Activated CD8-positive, alpha-beta T cell treated with anti-CD3 and anti-CD28 coated beads for 36 hours (primary cell): ENCODE results near the gene CPA1. TPM values are rescaled to one million over a fixed set of nuclear protein-coding genes. Genes with fewer than 3 reads are reported as not detected.

Source experiments
- ATAC-seq: fragments of 200-7000 bp; cut with Tn5 transposase; one replicate; pipeline ENCODE4 v1.10.0; 2021; ENCODE audit warnings: mild to moderate bottlenecking, moderate library complexity
- CTCF ChIA-PET: fragments of 350-600 bp; sonication (Branson Sonifier 250); formaldehyde crosslinking; loops from one replicate; lab custom pipeline; 2021; ENCODE audit warnings: antibody characterized with exemption; lab: Charles Lee
- POLR2A ChIA-PET: fragments of 350-600 bp; sonication (Branson Sonifier 250); formaldehyde crosslinking; loops from one replicate; lab custom pipeline; 2021; ENCODE audit warnings: antibody characterized with exemption; lab: Charles Lee
- DNase-seq: peaks from one replicate; pipeline ENCODE4 v3.0.0-alpha.2; 2020
- H3K27ac Mint-ChIP-seq: one replicate; pipeline ENCODE4 v1.8.0; 2021; ENCODE audit warnings: mild to moderate bottlenecking, mixed read lengths
- H3K27me3 Mint-ChIP-seq: one replicate; pipeline ENCODE4 v1.8.0; 2021; ENCODE audit warnings: mixed read lengths
- H3K36me3 Mint-ChIP-seq: one replicate; pipeline ENCODE4 v1.8.0; 2021; ENCODE audit warnings: low read depth, mixed read lengths
- H3K4me1 Mint-ChIP-seq: one replicate; pipeline ENCODE4 v1.8.0; 2021; ENCODE audit warnings: low read depth, mixed read lengths
- H3K4me3 Mint-ChIP-seq: one replicate; pipeline ENCODE4 v1.8.0; 2021; ENCODE audit warnings: mild to moderate bottlenecking, moderate library complexity, mixed read lengths
- H3K9me3 Mint-ChIP-seq: one replicate; pipeline ENCODE4 v1.8.0; 2021; ENCODE audit warnings: mixed read lengths
- intact Hi-C: fragments of 100-400 bp; cut with micrococcal nuclease; formaldehyde crosslinking; loops from one replicate; pipeline ENCODE4 v1.10.0; 2022
- total RNA-seq, 2 experiments: library from RNA; stranded (reverse); gene quantifications; one replicate each; pipeline ENCODE4 v1.2.3, GENCODE V29; 2021
- TF ChIP-seq, protein P1 (sequence below): fragments of 200-600 bp; IDR thresholded peaks from one replicate; pipeline ENCODE4 v1.8.0; 2022; ENCODE audit warnings: antibody characterized with exemption, mild to moderate bottlenecking

CPA1 gene
- total RNA-seq, 2 experiments from 2014 or later = not detected

DNA sequence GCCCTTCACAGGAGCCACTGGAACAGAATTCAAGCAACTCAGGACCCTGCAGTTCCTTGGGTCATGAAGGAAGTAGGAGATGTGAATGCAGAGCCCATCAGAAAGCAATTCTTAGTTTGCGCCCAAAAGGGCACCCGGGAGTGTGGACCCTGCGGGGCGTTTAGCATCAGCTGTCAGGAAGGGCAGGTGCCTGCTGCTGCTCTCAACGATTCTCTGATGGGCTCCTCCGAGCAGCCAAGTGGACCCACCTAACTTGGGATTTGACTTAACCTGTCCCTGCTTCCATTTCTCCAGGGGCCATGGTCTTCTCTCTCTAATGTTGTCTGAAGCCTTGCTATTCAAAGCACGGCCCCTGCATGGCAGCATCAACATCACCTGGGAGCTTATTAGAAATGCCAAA is 18.6 kb upstream of the CPA1 start:
- H3K4me1 Mint-ChIP-seq = peaks cover 10% of the 10 kb centered on the region
- H3K27me3 Mint-ChIP-seq = no peaks in the 10 kb centered on the region
- no peaks in the 10 kb centered on the region for H3K36me3 Mint-ChIP-seq
- H3K4me3 Mint-ChIP-seq = no peak overlapping the region
- no peak overlapping the region for H3K27ac Mint-ChIP-seq
- TF ChIP-seq, protein P1, sequence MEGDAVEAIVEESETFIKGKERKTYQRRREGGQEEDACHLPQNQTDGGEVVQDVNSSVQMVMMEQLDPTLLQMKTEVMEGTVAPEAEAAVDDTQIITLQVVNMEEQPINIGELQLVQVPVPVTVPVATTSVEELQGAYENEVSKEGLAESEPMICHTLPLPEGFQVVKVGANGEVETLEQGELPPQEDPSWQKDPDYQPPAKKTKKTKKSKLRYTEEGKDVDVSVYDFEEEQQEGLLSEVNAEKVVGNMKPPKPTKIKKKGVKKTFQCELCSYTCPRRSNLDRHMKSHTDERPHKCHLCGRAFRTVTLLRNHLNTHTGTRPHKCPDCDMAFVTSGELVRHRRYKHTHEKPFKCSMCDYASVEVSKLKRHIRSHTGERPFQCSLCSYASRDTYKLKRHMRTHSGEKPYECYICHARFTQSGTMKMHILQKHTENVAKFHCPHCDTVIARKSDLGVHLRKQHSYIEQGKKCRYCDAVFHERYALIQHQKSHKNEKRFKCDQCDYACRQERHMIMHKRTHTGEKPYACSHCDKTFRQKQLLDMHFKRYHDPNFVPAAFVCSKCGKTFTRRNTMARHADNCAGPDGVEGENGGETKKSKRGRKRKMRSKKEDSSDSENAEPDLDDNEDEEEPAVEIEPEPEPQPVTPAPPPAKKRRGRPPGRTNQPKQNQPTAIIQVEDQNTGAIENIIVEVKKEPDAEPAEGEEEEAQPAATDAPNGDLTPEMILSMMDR = no peak
- H3K9me3 Mint-ChIP-seq = peaks cover 13% of the 10 kb centered on the region
- DNase-seq (no peak), ATAC-seq (no peak)
- ChIA-PET CTCF (no interaction called here), POLR2A (no interaction called here)
- intact Hi-C loops = no loop called here

DNA sequence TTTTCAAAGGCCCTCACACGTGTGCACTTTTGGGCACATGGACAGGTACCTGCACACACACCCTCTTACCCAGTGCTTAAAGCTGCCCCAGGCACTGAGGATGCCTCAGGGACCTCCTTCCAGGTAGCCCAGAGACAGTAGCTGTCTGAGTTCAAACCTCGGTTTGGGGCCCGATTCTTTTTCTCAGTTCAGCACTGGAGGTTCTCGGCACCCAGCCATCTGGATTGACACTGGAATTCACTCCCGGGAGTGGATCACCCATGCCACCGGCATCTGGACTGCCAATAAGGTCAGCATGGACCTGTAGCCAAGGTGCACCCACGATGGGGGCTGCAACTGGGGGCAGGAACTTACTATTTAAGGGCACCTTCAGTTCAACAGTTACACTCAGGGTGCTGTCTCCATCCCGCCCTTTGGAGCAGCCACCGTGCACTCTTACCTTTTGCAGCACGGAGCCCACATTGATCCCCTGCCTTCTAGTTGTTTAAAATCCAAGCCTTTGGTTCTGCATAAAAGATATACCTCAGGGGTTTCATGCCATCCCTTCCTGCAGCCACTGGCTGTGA is 18.0 kb upstream of the CPA1 start:
- no peak overlapping the region for H3K27ac Mint-ChIP-seq

DNA sequence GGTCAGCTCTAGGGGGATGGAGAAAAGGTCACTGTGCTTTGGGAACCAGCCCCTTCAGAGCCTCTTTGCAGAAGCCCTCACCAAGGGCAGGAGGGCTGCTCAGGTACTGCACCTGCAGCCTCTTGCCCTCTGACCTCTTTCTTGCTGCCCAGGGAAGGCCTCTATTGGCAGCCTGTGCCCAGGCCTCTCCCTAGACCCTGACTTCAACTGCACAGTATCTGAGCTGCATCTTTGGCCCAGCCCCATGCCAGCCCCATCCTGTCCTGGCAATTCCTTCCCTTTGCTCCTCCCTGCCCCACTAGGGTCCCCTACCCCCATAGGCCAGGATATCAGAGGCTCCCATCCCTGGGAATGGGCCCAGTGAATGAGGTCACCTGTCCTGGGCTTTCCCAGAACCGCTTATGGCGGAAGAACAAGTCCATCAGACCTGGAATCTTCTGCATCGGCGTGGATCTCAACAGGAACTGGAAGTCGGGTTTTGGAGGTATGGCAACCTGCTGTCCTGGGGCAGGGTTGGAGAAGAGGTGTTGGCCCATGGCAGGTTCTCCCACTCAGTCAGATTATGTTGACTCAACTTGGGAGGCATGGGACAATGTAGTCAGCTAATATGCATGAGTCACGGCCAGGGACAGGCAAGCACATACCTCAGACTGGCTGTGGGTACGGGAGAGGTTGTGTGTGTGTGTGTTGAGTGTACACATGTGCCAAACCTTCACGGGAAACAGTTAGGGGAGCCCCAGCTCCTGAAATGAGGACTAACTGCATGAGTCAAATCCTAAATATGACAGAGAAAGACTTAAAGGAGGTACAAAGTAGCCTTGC is 17.1 kb upstream of the CPA1 start:
- Mint-ChIP-seq H3K27me3 (no peaks in the 10 kb centered on the region), H3K4me3 (no peak overlapping the region), H3K4me1 (peaks cover 17% of the 10 kb centered on the region), H3K27ac (no peak overlapping the region), H3K9me3 (peaks cover 16% of the 10 kb centered on the region), H3K36me3 (no peaks in the 10 kb centered on the region)
- ATAC-seq (peak; percentile 78), DNase-seq (peak; percentile 65)
- TF ChIP-seq, protein P1 = no peak
- ChIA-PET POLR2A (interaction anchor here (1.0 kb wide), 1 partner anchor 29 kb away, joined by 4 read pairs; no protein-coding TSS in a partner anchor), CTCF (no interaction called here)
- intact Hi-C loops = no loop called here

More for the DNA sequence above, 18.0 kb upstream of the CPA1 start:
- CTCF ChIA-PET = no interaction called here
- DNase-seq = no peak
- no peaks in the 10 kb centered on the region for H3K36me3 Mint-ChIP-seq
- TF ChIP-seq, protein P1 = no peak
- POLR2A ChIA-PET = no interaction called here
- no peaks in the 10 kb centered on the region for H3K27me3 Mint-ChIP-seq
- H3K4me1 Mint-ChIP-seq = peaks cover 16% of the 10 kb centered on the region
- H3K9me3 Mint-ChIP-seq = peaks cover 16% of the 10 kb centered on the region
- intact Hi-C loops = no loop called here
- H3K4me3 Mint-ChIP-seq = no peak overlapping the region
- no peak for ATAC-seq

DNA sequence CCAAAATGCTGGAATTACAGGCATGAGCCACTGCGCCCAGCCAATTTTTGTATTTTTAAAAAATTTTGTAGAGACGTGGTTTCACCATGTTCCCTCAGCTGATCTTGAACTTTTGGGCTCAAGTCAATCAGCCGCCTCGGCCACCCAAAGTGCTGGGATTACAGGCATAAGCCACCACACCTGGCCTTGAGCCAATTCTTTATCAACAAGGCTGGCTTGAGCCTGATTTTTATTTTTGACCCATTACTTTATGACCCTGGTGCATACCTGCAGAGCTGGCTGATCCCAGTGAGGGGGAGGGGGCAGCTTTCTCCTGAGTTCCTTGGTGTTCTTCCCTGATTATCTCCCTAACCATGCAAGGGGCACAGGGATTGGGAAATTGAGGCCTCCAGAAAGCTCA is 15.8 kb upstream of the CPA1 start:
- H3K4me1 Mint-ChIP-seq = peaks cover 27% of the 10 kb centered on the region
- H3K9me3 Mint-ChIP-seq = peaks cover 14% of the 10 kb centered on the region
- TF ChIP-seq, protein P1 = no peak
- intact Hi-C loops = no loop called here
- H3K27me3 Mint-ChIP-seq = no peaks in the 10 kb centered on the region
- ATAC-seq = no peak
- no peak for DNase-seq
- ChIA-PET CTCF (no interaction called here), POLR2A (no interaction called here)
- H3K36me3 Mint-ChIP-seq = no peaks in the 10 kb centered on the region
- H3K27ac Mint-ChIP-seq = no peak overlapping the region
- H3K4me3 Mint-ChIP-seq = no peak overlapping the region

DNA sequence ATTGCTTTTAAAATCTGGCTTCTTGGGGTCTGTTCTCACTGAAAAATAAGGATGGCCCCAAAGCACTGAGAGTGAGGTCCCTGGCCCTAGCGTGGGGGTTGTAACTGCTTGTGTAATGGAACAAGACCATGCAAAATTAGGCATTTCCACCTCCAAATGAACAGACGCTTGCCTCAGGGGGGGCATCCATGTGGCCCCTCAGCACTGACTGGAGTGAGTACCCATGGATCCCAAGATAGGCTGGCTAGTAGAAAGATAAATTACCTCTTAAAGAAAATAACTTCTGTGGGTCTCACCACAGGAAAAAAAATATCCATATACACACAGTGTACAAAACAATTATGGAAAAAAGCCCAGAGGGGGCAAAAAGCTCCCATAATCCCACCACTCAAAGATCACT is 15.2 kb upstream of the CPA1 start:
- Mint-ChIP-seq H3K36me3 (no peaks in the 10 kb centered on the region), H3K9me3 (peaks cover 10% of the 10 kb centered on the region), H3K27me3 (no peaks in the 10 kb centered on the region), H3K4me1 (peaks cover 28% of the 10 kb centered on the region), H3K4me3 (no peak overlapping the region), H3K27ac (no peak overlapping the region)
- DNase-seq (no peak), ATAC-seq (no peak)
- ChIA-PET CTCF (no interaction called here), POLR2A (no interaction called here)
- intact Hi-C loops = no loop called here
- TF ChIP-seq, protein P1 = no peak
